ENCODE data around the gene HINFP. TPM values are rescaled to one million over a fixed set of nuclear protein-coding genes. Genes with fewer than 3 reads are reported as not detected.
"Not testable (repeated sequence)": the region's sequence is repeated elsewhere in the genome, so short reads cannot be mapped to it uniquely, and the experiment has no call there.

The HINFP gene
- total RNA-seq, 1 experiment from 2014 or later: 8.4 TPM

DNA sequence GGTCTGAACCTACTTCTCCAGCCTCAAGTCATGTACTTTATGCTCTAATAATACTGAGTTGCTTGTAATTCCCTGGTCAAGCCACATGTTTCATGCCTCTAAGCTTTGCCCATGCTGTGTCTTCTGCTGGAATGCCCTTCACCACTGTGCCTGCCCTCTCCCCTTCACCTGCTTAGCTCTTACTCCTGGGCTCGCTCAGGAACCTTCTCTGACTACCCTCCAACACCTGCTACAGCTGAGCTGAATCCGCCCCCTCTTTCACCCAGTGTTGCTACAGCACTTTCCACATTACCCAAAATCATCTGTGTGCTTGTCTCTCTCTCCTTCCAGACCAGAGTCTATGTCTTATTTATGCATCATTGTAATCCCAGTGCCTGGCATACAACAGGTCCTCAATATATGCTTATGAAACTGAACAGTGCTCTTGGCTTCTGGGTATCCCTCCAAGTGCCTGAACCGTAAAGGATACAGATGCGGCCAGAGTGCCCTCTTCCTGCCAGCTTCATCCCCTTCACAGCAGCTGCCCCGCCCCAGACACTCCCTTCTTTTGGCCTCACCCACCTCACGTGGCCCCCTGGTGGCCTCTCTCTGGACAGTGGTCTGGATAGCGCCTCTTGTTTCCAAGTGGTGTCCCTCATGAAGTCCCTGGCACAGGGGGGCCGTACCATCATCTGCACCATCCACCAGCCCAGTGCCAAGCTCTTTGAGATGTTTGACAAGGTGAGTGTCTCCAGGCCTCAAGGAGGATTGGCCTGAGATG, 34.5 kb downstream of the HINFP start:
- peak; percentile 12 for DNase-seq (ENCODE audit: low spot score)

DNA sequence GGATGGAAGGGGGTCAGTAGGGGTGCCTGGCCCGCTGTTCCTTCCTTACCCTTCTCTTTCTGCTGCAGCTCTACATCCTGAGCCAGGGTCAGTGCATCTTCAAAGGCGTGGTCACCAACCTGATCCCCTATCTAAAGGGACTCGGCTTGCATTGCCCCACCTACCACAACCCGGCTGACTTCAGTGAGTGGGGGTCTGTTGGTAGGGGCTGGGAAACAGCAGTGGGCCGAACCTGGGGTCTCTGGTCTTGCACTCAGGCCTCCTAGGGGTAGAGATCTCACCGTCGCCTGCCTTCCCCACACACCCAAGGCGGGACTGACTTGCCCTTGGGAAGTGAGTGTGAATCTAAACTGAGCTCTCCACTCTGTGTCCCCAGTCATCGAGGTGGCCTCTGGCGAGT, 35.1 kb downstream of the HINFP start:
- DNase-seq (ENCODE audit: low spot score): no peak

DNA sequence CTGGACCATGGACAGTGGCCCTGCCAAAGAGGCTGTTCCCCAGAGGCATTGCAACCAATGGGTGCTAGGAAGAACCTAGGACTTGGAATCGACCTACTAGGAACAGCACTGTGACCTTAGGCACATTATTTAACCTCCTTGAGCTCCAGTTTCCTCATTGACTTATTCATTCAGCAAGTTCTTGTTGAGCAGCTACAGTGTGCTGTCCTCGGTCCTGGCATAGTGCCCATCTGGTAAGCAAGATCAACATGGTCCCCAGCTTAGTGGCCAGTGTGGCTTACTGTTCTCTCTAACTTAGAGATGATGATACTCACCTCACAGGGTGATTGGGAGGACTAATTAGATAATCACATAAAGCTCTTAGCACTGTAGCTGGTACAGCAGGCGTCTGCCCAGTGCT, 35.7 kb downstream of the HINFP start:
- no peak for DNase-seq (ENCODE audit: low spot score)

DNA sequence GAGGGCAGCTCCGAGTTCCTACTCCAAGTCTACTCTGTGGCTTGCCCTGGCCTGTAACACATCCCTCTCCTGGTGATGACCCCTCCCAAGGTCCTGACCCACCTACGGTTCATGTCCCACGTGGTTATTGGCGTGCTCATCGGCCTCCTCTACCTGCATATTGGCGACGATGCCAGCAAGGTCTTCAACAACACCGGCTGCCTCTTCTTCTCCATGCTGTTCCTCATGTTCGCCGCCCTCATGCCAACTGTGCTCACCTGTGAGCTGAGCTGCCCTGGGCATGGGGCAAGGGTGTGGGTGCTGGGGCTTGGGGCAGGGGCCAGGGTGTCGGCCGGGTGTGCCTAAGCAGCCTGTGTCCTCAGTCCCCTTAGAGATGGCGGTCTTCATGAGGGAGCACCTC, 37.1 kb downstream of the HINFP start:
- DNase-seq (ENCODE audit: low spot score): no peak

DNA sequence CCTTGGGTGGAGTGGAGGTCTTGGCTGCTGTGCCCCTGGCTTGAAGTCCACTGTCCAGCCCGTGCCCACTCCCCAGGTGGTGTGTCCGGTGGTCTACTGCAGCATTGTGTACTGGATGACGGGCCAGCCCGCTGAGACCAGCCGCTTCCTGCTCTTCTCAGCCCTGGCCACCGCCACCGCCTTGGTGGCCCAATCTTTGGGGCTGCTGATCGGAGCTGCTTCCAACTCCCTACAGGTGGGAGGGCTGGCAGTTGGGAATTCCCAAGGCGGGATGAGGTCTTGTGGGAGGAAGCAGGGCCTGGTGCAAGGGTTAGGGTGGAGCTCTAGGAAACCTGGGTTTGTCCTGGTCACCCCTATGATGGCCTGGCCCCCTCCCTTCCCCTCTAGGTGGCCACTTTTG, 38.8 kb downstream of the HINFP start:
- DNase-seq (ENCODE audit: low spot score): no peak

DNA sequence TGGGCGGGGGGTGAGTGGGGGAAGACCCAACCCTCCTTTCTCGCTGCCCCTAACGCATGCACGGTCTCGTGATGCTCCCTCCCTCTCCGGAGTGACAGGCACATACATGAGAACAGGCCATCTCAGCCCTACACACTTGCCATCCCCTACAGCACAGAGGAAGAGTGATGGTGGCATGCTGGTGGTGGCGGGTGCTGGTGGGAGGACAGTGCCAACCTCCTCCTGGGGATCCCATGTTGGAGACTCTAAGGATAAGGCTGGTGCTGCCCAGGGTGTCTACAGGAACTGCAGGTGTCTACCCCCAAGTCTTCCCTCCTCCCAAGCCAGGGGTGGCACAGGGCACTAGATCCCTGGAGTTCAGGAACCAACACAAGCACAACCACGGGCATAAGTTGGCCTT, 40.5 kb downstream of the HINFP start:
- DNase-seq (ENCODE audit: low spot score): no peak

DNA sequence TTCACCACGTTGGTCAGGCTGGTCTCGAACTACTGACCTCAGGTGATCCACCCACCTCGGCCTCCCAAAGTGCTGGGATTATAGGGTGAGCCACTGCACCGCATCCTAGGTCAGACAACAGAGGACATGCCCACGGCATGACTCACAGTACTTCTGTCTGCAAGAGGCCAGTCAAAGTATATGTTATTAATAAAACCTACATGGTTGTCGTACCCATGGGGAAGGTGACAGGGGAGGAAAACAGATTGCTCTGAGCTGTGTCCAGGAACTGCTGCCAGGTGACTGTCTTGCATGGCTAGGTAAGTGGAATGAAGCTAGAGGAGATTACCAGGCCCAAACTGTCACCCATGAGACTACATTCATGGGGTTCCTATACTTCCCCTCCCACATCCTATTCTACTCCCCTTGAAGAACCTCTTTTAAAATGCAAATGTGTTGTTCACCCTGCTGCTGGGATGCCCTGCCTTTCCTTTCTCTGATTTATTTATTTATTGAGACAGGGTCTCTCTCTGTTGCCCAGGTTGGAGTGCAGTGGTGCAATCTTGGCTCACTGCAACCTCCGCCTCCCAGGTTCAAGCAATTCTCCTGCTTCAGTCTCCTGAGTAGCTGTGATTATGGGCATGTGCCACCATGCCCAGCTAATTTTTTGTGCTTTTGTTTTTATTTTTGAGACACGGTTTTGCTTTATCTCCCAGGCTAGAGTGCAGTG, 45.1 kb downstream of the HINFP start:
- DNase-seq (ENCODE audit: low spot score): peak; percentile 60

DNA sequence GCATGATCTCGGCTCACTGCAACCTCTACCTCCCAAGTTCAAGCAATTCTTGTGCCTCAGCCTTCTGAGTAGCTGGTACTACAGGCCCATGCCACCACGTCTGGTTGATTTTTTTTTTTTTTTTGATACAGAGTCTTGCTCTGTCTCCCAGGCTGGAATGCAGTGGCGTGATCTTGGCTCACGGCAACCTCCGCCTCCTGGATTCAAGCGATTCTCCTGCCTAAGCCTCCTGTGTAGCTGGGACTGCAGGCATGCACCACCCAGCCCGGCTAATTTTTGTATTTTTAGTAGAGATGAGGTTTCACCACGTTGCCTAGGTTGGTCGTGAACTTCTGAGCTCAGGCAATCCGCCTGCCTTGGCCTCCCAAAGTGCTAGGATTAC, 45.7 kb downstream of the HINFP start:
- DNase-seq (ENCODE audit: low spot score): not testable (repeated sequence)

DNA sequence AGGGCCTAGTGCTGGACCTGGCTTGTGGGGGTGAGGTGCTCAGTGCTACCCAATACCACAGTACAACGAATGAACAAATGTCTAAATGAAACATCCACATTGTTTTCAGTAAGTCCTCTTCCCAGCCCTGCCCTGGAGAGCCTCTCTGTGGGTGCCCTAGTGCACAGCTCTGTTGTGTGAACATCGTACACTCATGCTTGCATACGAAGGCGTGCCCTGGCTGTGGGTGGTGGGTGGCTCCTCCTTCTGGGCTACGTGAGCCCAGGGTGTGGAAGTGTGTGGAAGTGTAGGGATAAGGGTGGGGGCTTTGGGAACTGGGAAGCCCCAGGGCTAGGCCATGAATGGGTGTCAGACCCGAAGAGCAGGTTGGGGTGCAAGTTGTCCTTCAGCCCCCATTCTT, 46.6 kb downstream of the HINFP start:
- DNase-seq (ENCODE audit: low spot score): no peak

DNA sequence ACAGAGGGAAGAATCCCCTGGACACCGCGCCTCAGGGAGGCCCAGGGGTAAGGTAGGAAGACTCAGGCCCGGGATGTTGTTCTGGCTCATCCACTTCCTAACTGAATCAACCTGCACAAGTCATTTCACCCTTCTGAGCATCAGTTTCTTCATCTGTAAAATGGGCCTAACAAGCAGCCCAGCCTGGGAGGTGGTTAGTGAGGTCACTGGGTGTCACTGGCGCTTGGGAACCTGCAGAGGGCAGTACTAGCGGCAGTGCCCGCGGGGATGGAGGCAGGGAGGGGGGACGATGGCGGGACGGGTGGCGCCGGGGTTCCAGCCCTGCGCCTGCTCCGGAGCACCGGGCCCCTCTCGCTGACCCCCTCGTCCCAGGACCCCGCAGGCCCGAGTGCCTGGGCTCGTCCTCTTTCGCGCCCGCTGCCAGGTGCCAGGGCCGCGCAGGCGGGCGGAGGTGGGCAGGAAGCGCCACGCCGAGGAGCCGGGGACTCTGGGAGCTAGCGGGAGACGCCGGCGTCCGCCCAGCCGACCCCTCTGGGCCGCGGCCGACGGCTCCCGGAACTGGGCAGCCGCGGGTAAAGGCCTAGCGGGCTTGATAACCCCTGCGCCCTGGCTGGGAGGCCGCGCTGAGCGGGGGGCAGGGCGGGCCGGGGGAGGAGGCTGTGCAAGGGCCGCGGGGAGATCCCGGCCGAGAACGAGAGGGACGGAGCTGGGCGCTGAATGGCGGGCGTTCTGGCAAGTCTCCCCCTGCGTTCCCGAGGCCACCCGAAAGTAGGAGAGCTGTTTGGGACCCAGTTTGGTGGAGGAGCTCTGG, 47.3 kb downstream of the HINFP start, which contains the start of gene NLRX1:
Gene NLRX1 (plus strand): TSS at position 255 of the 811 bp plus-strand sequence. CDS start 2,679 bp downstream, outside the sequence.
- peak; percentile 64 for DNase-seq (ENCODE audit: low spot score)

DNA sequence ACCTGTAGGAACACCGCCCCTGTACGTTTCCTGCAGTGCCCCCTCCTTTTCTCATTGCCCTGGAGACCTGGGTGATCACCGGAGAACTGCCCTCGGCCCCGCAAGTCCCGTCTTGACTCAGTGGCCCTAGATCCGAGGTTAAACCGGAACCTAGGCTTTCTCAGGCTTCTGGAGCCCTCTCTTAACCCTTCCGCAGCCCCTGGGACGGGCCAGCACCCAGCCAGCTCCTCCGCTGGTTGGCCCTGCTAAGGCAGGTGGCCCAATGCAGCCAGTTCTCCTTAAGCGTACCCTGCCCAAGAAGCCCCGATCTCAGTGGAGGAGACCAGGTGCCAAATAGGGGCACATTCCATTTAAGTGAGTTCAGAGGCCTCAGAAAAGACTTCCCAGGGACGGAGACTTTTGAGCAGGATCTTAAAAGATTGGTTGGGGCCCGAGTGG, 47.9 kb downstream of the HINFP start:
- peak; percentile 9 for DNase-seq (ENCODE audit: low spot score)

DNA sequence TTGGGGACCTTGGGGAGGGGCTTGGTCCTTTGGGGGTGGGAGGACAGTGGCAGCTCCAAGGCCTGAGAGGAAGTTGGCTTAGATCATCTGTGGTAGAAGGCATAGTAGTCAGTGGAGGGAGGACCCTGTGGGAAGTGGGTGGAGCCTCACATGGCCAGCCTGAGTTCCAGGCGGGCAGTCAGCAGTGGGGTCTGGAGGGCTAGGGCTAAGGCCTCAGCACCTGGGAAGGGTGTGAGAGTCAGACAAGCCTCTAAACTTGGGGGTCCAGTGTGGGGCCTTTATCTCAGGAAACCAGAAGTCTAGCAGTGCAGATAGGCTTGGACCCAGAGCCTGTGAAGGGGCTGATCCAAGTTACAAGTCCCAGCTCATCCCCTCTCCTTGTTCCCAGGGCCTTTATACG, 51.1 kb downstream of the HINFP start:
- DNase-seq (ENCODE audit: low spot score): no peak

DNA sequence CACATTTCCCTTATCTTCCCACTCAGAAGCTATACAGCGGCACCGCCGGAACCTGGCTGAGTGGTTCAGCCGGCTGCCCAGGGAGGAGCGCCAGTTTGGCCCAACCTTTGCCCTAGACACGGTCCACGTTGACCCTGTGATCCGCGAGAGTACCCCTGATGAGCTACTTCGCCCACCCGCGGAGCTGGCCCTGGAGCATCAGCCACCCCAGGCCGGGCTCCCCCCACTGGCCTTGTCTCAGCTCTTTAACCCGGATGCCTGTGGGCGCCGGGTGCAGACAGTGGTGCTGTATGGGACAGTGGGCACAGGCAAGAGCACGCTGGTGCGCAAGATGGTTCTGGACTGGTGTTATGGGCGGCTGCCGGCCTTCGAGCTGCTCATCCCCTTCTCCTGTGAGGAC, 52.1 kb downstream of the HINFP start:
- DNase-seq (ENCODE audit: low spot score): no peak

DNA sequence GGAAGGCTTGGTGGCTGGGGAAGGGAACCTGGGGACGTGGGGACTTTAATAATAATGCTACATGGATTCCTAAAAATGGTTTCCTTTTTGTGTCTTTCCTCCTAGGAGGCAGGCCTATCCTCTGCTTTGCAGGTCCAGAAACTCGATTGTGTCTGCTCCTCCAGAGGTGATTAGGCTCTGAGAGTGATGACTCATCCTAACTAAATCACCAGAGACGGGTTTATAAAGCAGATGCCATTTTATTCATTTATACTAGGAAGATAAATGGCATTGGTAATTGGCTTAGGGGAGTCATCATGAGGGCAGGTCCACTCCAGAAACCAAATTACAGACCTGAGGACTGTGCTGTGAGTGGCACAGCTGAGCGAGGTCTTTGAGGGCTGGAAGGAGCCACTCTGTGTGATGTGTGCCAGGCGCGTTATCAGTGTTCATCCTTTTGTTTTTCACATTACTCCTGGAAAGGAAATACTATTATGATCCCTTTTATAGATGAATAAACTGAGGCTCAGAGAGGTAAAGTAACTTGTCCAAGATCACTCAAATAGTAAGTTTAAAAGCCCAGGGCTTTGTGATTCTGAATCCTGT, 54.2 kb downstream of the HINFP start:
- peak; percentile 60 for DNase-seq (ENCODE audit: low spot score)

DNA sequence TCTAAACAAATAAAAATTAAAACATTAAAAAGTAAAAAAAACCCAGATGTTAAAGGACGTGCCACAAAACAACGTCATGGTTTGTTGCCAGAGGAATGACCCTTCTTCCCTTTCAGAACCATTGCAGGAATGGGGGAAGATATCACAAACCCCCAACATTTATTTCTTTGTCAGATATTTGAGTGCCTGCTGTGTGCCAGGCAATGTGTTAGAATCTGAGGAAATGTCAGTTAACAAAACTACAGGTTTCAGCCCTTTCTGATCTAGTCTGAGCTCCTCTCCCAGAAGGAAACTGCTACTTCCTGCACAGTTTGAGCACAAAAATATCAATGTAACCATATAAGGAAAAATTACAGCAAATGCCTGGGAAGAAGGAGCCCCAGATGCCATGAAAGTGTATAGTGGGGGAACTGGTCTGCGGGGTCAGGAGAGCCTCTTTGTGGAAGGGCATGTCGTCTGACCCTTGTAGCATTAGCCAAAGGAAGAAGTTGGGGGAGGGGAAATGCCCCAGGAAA, 56.8 kb downstream of the HINFP start:
- no peak for DNase-seq (ENCODE audit: low spot score)

DNA sequence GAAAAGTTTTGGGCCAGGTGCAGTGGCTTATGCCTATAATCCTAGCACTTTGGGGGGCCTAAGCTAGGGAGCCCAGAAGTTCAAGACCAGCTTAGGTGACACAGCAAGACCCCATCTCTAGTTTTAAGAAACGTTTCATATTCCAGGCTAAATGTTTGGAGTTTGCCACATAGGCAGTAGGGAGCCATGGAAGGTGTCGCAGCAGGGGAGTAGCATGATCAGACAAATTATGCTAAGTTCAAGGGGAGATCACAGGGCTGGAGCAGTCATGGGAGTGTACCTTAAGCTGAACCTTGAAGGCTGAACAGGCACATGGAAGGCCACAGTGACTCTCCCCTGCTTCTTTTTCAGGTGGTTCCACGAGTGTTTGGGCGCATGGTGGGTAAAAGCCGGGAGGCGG, 58.0 kb downstream of the HINFP start:
- no peak for DNase-seq (ENCODE audit: low spot score)

DNA sequence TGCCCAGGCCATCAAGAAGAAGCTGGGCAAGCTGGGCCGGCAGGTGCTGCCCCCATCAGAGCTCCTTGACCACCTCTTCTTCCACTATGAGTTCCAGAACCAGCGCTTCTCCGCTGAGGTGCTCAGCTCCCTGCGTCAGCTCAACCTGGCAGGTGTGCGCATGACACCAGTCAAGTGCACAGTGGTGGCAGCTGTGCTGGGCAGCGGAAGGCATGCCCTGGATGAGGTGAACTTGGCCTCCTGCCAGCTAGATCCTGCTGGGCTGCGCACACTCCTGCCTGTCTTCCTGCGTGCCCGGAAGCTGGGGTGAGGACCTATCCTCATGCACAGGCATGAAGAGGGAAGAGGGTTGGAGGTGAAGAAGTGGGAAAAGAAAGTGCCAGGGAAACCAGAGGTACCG, 58.6 kb downstream of the HINFP start:
- no peak for DNase-seq (ENCODE audit: low spot score)

DNA sequence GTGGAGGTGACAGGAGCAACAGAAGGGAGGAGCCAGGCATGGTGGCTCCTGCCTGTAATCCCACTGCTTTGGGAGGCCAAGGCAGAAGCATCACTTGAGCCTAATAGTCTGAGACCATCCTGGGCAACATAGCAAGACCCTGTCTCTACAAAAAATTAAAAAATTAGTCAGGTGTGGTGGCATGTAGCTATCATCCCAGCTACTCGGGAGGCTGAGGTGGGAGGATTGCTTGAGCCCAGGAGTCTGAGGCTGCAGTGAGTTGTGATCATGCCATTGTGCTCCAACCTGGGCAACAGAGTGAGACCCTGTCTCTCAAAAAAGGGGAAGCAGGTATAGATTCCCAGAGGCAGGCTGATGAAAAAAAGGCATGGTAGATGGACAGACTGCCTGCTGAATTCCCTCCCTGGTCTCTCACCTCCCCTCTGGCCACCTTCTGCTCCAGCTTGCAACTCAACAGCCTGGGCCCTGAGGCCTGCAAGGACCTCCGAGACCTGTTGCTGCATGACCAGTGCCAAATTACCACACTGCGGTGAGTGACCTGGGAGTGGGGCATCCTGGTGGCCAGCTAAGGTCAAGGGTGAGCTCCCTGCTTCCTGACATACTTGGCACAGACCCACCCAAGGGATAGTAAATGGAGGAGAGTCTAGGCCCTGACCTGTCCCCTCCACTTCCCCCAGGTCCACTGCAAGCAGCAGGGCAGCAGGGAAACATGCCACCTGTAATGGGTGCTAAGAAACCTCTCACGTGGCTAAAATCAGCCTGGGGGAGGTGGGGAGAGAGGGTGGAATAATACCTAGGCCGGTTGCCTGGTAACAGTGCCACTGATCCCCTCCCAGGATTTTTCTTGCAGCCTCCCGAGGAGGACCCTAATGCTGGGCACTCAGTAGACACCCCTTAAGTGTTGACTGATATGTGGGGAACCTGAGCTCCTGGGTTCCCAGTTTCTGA, 59.6 kb downstream of the HINFP start:
- no peak for DNase-seq (ENCODE audit: low spot score)

DNA sequence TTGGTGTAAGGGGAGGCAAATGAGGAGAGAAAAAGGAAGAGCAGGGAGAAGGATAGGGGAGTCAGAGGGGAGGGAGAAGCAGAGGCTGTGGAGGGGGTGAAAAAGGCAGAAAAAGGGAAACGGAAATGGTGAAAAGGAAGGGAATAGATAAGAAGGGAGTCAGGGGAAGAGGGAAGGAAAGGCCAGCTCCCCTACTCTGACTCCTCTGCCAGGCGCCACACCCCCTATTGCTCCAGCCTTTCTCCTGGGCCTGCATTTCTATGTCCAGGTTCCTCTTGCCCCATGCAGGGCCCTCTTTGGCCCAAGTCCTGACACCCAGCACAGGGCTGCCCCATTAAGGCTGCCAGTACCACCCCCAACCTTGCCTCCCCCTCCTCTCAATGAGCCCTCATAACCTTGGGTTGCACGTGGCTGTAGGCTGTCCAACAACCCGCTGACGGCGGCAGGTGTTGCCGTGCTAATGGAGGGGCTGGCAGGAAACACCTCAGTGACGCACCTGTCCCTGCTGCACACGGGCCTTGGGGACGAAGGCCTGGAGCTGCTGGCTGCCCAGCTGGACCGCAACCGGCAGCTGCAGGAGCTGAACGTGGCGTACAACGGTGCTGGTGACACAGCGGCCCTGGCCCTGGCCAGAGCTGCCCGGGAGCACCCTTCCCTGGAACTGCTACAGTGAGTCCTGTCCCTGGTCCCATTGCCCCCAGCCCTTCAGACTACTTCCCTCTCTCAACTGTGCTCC, 60.5 kb downstream of the HINFP start:
- DNase-seq (ENCODE audit: low spot score): no peak

DNA sequence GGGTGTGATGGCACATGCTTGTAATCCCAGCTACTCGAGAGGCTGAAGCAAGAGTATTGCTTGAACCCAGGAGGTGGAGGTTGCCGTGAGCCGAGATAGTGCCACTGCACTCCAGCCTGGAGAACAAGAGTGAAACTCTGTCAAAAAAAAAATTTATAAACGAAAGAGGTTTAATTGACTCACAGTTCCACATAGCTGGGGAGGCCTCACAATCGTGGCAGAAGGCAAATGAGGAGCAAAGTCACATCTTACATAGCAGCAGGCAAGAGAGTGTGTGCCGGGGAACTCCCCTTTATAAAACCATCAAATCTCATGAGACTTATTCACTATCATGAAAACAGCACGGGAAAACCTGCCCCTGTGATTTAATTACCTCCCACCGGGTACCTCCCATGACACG, 63.0 kb downstream of the HINFP start:
- DNase-seq (ENCODE audit: low spot score): not testable (repeated sequence)

All from A172 (cell line).